ENCODE data around the gene MRPL39. TPM values are rescaled to one million over a fixed set of nuclear protein-coding genes. Genes with fewer than 3 reads are reported as not detected.

The MRPL39 gene
- 10 to 100 TPM; 21.6 to 27.9 (median 22.1) TPM for total RNA-seq
- long read RNA-seq, donor 1, transcript MRPL39-202 (10 exons, 1,110 nt), result major isoform, 19 of 24 reads
- long read RNA-seq, donor 1, partial matches to known transcripts, result 2 of 24 reads
- long read RNA-seq, donor 1, other reads (novel, unspliced or antisense), result 3 of 24 reads
- long read RNA-seq, donor 2, transcript MRPL39-202 (10 exons, 1,110 nt), result major isoform, 34 of 38 reads
- long read RNA-seq, donor 2, partial matches to known transcripts, result 2 of 38 reads
- long read RNA-seq, donor 2, other reads (novel, unspliced or antisense), result 2 of 38 reads

DNA sequence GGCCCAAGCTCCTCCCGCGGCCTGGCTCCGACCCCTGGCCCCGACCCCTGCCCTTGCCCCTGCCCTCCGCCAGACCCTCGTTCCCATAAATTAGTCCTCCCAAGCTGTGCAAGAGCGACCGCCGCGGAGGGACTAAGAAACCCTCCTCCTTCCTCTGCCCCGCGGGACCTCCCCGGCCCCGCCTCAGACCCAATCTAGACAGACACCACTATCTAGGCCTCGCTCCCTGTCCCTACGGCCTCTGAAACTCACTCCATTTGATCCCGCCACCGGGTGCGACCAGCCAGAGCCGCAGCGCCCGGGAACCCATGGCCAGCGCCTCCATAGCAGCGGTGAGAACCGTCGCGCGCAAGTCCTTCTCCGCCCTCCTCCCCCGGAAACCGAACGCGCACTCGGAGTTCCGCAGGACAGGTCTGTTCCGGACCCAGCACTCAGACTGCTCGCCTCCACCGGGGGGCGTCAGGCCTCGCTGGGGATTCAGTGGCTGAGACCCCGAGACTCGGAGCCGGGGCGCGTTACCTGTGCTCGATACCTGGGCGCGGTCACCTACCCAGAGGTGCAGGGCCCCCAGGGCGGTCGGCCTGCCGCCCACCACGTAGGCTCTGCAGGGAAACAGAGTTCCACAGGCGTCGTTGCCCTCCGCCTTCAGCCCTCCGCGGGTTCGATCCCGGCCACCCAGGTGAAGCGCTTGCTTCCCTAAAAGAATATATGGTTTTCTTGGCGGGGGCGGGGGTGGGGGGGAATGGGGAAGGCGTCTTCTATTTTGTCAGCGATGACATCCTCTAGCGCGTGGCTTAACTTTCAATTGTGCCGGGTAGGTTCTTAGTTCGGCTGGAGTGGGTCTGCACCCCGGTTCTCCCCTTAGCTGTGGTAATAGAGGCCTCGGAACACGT lies at the start of gene MRPL39:
MRPL39 (minus strand) TSS at position 331 of the 893 bp plus-strand sequence; CDS start at position 325, 6 bp downstream.
- Histone ChIP-seq H3K9me3 (no peaks in the 10 kb centered on the region), H3K36me3 (ENCODE audit: low read depth) (no peaks in the 10 kb centered on the region), H3K4me3 (peak within 1 kb of the TSS; percentile 64), H3K4me1 (ENCODE audit: low read depth) (peaks cover 11% of the 10 kb centered on the region)
- intact Hi-C loops (cut with DNase I, micrococcal nuclease), result loop anchor here (5.0 kb wide), 2 partner anchors 100 to 565 kb away; partner anchors contain the start of gene APP (in 1 of the 2)
- TF ChIP-seq, protein P1, sequence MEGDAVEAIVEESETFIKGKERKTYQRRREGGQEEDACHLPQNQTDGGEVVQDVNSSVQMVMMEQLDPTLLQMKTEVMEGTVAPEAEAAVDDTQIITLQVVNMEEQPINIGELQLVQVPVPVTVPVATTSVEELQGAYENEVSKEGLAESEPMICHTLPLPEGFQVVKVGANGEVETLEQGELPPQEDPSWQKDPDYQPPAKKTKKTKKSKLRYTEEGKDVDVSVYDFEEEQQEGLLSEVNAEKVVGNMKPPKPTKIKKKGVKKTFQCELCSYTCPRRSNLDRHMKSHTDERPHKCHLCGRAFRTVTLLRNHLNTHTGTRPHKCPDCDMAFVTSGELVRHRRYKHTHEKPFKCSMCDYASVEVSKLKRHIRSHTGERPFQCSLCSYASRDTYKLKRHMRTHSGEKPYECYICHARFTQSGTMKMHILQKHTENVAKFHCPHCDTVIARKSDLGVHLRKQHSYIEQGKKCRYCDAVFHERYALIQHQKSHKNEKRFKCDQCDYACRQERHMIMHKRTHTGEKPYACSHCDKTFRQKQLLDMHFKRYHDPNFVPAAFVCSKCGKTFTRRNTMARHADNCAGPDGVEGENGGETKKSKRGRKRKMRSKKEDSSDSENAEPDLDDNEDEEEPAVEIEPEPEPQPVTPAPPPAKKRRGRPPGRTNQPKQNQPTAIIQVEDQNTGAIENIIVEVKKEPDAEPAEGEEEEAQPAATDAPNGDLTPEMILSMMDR (IDR thresholded peaks at IDR 0.05), result no peak
- ATAC-seq (peak; percentile 98), DNase-seq (peak; percentile 88 to 93 (median 92))

DNA sequence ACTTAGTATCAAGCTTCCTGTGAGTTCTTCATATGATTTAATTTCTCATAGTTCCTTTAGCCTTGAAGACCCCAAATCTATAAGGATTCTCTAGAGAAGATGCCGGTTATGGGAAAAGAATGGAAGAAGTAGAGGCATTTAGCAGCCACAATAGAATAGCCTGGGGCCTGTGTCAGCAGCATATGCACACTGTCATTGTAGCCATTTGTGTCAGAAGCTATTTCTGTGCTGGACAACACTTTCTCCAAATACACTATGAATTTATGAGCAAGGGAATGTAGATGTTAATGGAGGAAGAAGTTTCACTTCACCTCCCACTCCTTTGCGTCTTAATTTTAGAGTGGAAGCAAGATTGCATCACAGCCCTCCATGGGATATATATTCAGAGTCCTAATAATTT lies 49.1 kb upstream of the MRPL39 start:
- Histone ChIP-seq H3K4me1 (ENCODE audit: low read depth) (no peaks in the 10 kb centered on the region), H3K36me3 (ENCODE audit: low read depth) (no peaks in the 10 kb centered on the region), H3K9me3 (no peaks in the 10 kb centered on the region), H3K4me3 (no peak overlapping the region)
- intact Hi-C loops (cut with DNase I, micrococcal nuclease), result no loop called here
- TF ChIP-seq, protein P1 (IDR thresholded peaks at IDR 0.05), result no peak
- ATAC-seq (no peak), DNase-seq (no peak)

DNA sequence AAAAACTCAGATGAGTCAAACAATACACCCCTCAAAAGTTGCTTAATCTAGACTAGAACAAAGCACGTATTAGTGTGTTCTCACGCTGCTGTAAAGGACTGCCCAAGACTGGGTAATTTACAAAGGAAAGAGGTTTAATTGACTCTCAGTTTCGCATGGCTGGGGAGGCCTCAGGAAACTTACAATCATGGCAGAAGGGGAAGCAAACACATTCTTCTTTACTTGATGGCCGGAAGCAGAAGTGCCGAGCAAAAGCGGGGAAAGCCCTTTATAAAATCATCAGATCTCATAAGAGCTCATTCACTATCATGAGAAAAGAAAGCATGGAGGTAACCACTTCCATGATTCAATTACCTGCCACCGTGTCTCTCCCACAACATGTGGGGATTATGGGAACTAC lies 41.9 kb upstream of the MRPL39 start:
- intact Hi-C loops (cut with DNase I, micrococcal nuclease), result no loop called here
- no peaks in the 10 kb centered on the region for H3K9me3 ChIP-seq
- H3K4me1 ChIP-seq (ENCODE audit: low read depth), result no peaks in the 10 kb centered on the region
- TF ChIP-seq, protein P1 (IDR thresholded peaks at IDR 0.05), result no peak
- DNase-seq (no peak), ATAC-seq (no peak)
- H3K4me3 ChIP-seq, result no peak overlapping the region
- H3K36me3 ChIP-seq (ENCODE audit: low read depth), result no peaks in the 10 kb centered on the region

DNA sequence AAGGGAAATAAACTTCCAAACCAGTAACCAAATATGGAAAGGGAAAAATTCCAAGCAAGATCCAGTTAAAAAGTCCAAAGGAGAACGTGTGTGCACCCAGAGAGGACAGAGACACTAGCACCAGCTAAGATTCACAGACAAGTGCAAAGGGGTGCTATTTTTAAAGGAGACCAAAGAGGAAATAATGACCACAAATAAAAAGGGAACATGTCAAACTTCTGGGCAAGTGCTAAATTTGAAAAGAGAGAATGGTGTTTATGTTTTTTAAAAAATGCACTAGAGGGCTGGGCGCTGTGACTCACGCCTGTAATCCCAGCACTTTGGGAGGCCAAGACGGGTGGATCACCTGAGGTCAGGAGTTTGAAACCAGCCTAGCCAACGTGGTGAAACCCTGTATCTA lies 40.4 kb upstream of the MRPL39 start:
- TF ChIP-seq, protein P1 (IDR thresholded peaks at IDR 0.05), result no peak
- DNase-seq (no peak), ATAC-seq (no peak)
- intact Hi-C loops (cut with DNase I, micrococcal nuclease), result no loop called here
- H3K4me3 ChIP-seq, result no peak overlapping the region
- H3K9me3 ChIP-seq, result no peaks in the 10 kb centered on the region
- no peaks in the 10 kb centered on the region for H3K36me3 ChIP-seq (ENCODE audit: low read depth)
- H3K4me1 ChIP-seq (ENCODE audit: low read depth), result no peaks in the 10 kb centered on the region

DNA sequence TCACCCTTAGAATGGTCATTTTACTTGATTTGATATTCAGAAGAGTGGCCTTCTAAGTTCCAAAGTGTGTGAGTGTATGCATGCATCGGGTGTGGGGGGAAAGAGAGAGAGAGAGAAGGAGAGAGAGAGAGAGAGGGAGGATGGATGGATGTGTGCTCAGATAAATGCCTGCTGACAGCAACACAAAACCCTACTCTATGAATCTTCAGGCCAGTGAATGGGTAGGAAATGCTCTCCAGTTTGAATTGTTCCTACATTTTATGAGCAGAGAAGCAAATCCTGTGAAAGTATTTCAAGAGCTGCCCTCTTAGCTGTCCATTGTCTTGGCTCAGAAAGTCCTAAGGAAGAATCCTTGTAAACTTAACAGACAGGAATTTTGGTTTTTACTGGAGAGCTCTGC lies 39.2 kb upstream of the MRPL39 start:
- intact Hi-C loops (cut with DNase I, micrococcal nuclease), result no loop called here
- TF ChIP-seq, protein P1 (IDR thresholded peaks at IDR 0.05), result no peak
- H3K4me1 ChIP-seq (ENCODE audit: low read depth), result no peaks in the 10 kb centered on the region
- H3K9me3 ChIP-seq, result no peaks in the 10 kb centered on the region
- no peaks in the 10 kb centered on the region for H3K36me3 ChIP-seq (ENCODE audit: low read depth)
- ATAC-seq (no peak), DNase-seq (no peak)
- no peak overlapping the region for H3K4me3 ChIP-seq
